CD4-positive, alpha-beta T cell treated with Interleukin-12 subunit alpha and Interleukin-12 subunit beta, for 1 hour (primary cell): ENCODE results near the gene ICAM1.
"Not testable (repeated sequence)": the region's sequence is repeated elsewhere in the genome, so short reads cannot be mapped to it uniquely, and the experiment has no call there.

Source experiments
- DNase-seq: peaks from one replicate; pipeline ENCODE4 v3.0.0-alpha.2; 2020

ICAM1 gene

GRCh38 chr19:10279737-10280442, 9.0 kb downstream of the ICAM1 start:
- no peak for DNase-seq

GRCh38 chr19:10282043-10282442, 11.1 kb downstream of the ICAM1 start:
- DNase-seq, result not testable (repeated sequence)

DNA sequence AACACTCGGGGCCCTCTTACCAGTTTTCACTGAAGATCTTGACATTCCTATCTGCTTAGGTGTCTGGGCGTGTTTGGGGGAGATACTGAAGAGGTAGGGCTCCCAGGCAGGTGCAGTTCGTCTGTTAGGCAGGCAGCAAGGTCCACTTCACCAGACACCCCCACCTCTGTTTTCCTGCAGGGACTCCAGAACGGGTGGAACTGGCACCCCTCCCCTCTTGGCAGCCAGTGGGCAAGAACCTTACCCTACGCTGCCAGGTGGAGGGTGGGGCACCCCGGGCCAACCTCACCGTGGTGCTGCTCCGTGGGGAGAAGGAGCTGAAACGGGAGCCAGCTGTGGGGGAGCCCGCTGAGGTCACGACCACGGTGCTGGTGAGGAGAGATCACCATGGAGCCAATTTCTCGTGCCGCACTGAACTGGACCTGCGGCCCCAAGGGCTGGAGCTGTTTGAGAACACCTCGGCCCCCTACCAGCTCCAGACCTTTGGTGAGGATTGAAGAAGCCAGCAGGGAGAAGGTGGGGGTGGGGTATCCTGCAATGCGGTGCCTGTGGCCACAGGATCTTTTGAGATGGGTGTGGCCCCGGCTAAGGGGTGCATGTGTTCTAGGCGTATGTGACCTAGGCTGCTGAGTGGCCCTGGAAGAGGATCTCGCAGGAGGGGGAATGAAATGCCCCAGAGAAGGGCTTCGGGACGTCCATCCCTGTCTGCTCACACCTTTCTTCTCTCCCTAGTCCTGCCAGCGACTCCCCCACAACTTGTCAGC, 12.6 kb downstream of the ICAM1 start:
- DNase-seq, result no peak

DNA sequence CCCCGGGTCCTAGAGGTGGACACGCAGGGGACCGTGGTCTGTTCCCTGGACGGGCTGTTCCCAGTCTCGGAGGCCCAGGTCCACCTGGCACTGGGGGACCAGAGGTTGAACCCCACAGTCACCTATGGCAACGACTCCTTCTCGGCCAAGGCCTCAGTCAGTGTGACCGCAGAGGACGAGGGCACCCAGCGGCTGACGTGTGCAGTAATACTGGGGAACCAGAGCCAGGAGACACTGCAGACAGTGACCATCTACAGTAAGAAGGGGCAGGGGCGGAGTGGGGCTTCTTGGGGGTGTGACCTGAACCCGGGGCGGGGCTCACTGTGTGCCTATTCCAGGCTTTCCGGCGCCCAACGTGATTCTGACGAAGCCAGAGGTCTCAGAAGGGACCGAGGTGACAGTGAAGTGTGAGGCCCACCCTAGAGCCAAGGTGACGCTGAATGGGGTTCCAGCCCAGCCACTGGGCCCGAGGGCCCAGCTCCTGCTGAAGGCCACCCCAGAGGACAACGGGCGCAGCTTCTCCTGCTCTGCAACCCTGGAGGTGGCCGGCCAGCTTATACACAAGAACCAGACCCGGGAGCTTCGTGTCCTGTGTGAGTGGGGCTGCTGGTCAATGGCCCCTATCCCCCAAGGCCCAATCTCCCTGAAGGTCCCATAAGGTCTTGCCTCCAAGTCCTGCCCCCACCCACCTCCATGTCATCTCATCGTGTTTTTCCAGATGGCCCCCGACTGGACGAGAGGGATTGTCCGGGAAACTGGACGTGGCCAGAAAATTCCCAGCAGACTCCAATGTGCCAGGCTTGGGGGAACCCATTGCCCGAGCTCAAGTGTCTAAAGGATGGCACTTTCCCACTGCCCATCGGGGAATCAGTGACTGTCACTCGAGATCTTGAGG, 13.4 kb downstream of the ICAM1 start:
- no peak for DNase-seq

DNA sequence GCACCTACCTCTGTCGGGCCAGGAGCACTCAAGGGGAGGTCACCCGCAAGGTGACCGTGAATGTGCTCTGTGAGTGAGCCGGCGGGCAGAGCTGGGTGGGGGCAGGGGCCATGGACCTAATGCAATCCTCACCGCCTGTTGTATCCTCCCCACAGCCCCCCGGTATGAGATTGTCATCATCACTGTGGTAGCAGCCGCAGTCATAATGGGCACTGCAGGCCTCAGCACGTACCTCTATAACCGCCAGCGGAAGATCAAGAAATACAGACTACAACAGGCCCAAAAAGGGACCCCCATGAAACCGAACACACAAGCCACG, 14.0 kb downstream of the ICAM1 start:
- DNase-seq, result no peak

DNA sequence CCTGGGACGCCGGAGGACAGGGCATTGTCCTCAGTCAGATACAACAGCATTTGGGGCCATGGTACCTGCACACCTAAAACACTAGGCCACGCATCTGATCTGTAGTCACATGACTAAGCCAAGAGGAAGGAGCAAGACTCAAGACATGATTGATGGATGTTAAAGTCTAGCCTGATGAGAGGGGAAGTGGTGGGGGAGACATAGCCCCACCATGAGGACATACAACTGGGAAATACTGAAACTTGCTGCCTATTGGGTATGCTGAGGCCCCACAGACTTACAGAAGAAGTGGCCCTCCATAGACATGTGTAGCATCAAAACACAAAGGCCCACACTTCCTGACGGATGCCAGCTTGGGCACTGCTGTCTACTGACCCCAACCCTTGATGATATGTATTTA, 14.5 kb downstream of the ICAM1 start:
- no peak for DNase-seq

GRCh38 chr19:10286803-10287737, 16.1 kb downstream of the ICAM1 start, which contains the start of gene ICAM4:
ICAM4 (plus strand) TSS chr19:10286955; CDS start chr19:10287013, 58 bp downstream.
- peak; percentile 45 for DNase-seq

GRCh38 chr19:10288662-10289166, 17.8 kb downstream of the ICAM1 start:
- peak; percentile 46 for DNase-seq

DNA sequence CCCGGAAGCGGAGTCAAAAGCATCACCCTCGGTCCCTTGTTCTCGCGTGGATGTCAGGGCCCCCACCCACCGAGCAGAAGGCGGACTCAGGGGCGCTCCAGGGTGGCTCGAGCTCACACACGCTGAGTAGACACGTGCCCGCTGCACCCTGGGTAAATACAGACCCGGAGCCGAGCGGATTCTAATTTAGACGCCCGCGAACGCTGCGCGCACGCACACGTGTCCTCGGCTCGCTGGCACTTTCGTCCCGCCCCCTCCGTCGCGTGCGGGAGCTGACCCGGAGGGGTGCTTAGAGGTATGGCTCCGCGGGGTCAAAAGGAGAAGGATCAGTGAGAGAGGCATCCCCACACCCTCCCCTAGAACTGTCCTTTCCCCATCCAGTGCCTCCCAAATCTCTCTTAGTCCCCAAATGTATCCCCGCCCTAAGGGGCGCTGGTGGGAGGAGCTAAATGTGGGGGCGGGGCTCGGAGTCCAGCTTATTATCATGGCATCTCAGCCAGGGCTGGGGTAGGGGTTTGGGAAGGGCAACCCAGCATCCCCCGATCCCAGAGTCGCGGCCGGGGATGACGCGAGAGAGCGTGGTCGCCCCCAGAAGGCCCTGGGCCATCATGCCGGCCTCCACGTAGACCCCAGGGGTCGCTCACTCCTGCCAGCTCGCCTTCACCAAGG, 18.4 kb downstream of the ICAM1 start:
- DNase-seq, result peak; percentile 67

GRCh38 chr19:10289836-10290356, 19.0 kb downstream of the ICAM1 start, which contains the start of gene ICAM5:
ICAM5 (plus strand) TSS chr19:10289952; CDS start chr19:10290044, 92 bp downstream.
- DNase-seq, result peak; percentile 44

DNA sequence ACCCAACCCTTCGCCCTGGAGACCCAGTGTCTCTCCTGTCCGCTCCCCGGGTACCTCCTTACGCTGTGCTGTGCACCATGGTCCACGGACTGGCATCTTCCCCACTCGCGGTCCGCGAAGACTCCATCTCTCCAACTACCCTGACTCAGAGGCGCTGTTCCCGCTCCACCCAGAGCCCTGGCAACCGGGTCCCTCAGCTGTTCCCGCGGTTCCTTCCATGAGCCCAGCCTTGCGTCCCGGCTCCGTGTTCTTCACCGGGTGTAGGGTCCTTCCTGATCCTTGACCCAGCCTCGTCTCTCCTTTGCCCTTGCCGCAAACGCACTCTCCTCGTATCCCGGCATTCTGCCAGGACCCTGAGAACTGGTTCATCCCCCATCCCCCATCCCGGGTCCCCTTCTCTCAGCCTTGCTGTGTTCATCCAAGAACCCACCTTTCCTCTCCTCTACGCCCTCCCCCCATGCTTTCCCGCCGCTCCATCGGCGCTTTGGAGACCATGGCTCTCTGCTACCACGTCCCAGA, 19.5 kb downstream of the ICAM1 start:
- DNase-seq, result no peak

- peak; percentile 67 for DNase-seq
Observed at GRCh38 chr19:10290876-10291553, 20.1 kb downstream of the ICAM1 start.

GRCh38 chr19:10291554-10292205, 20.8 kb downstream of the ICAM1 start:
- DNase-seq, result no peak

DNA sequence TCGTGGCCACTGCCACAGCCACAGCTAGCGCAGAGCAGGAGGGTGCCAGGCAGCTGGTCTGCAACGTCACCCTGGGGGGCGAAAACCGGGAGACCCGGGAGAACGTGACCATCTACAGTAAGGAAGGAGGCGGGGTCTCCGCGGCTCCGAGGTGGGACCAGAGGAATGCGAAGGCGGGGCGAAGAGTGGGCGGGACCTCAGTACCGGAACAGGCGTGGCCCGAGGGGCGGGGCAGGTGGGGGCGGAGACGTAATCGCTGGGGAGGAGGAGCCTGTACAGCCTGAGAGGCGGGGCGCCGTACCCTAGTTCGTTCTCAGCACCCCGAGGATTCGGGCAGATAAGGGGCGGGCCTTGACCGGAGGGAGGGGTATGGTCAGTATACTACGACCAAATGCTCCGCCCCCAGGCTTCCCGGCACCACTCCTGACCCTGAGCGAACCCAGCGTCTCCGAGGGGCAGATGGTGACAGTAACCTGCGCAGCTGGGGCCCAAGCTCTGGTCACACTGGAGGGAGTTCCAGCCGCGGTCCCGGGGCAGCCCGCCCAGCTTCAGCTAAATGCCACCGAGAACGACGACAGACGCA, 21.4 kb downstream of the ICAM1 start:
- peak; percentile 77 for DNase-seq

DNA sequence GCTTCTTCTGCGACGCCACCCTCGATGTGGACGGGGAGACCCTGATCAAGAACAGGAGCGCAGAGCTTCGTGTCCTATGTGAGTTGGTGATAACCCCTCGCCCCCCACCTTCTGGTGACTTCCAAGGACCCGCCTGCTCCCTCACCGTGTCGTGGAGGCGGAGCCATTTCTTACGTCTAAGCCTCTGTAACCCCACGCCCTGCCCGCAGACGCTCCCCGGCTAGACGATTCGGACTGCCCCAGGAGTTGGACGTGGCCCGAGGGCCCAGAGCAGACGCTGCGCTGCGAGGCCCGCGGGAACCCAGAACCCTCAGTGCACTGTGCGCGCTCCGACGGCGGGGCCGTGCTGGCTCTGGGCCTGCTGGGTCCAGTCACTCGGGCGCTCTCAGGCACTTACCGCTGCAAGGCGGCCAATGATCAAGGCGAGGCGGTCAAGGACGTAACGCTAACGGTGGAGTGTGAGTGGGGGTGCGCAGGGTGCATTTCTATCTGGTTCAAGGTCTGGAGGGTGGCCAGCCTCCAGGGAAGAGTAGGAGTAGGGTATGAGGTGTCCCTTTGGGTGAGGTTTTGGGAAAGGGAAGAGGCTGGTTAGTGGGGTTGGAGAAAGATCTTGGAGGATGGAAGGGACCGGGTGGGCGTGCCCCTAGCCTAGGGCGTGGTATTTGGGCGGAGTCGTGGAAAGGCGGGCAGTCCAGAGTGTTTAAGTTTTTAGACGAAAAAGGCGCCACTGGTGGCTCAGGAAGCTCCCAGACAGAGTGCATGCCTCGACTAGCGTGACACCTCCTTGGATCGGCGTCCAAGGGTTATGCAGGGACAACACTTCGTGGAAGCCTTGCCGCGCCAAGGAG, 22.1 kb downstream of the ICAM1 start:
- DNase-seq, result no peak

- no peak for DNase-seq
Observed at GRCh38 chr19:10293637-10294367, 22.9 kb downstream of the ICAM1 start.

GRCh38 chr19:10294368-10294697, 23.4 kb downstream of the ICAM1 start:
- DNase-seq, result no peak
